ENCODE measurements around the gene KAT8. TPM values are rescaled to one million over a fixed set of nuclear protein-coding genes. Genes with fewer than 3 reads are reported as not detected.

KAT8 gene
- total and polyA plus RNA-seq, 10 of the 15 experiments (the other 5 are each of a cell fraction or from before 2014, with no cell fraction given): 5.5 to 55.8 (median 39.6) TPM

GRCh38 chr16:31108035-31108793 lies 9.2 kb upstream of the KAT8 start, which contains the start of gene BCKDK (continued):
- TF ChIP-seq USF2 (IDR thresholded peaks at IDR 0.05; ENCODE audit: borderline replicate concordance, low read depth, low read length) (no peak), POU2F2 (IDR thresholded peaks at IDR 0.05; ENCODE audit: borderline replicate concordance, low read depth, low read length) (no peak), RELA (IDR thresholded peaks at IDR 0.05; ENCODE audit: borderline replicate concordance, partially characterized antibody) (peak; percentile 62), CTCF (IDR thresholded peaks at IDR 0.05 in 2 of 3, conservative IDR thresholded peaks at IDR 0.05 in 1 of 3; ENCODE audit: control insufficient read depth in 2 of 3, extremely low read depth in 1 of 3, insufficient read depth in 1 of 3, low read depth in 3 of 3, low read length in 3 of 3) (no peak), HCFC1 (IDR thresholded peaks at IDR 0.05; ENCODE audit: low read length) (peak; percentile 94), BCLAF1 (IDR thresholded peaks at IDR 0.05) (0 out of 2 replicates have a peak, but pooled peaks have one; percentile 50), CBFB (IDR thresholded peaks at IDR 0.05; ENCODE audit: low read depth) (no peak), SMAD1 (IDR thresholded peaks at IDR 0.05; ENCODE audit: low read depth, partially characterized antibody) (no peak), MEF2B (IDR thresholded peaks at IDR 0.05; ENCODE audit: partially characterized antibody, poor library complexity, severe bottlenecking) (no peak), STAT1 (conservative IDR thresholded peaks at IDR 0.05) (peak; percentile 58; the same call in 1 of the 2 replicates), BHLHE40 (IDR thresholded peaks at IDR 0.05; ENCODE audit: borderline replicate concordance in 1 of 2, low read depth in 2 of 2, low read length in 1 of 2) (peak; percentile 53 to 84; a peak in 3 of 4 replicates), HSF1 (IDR thresholded peaks at IDR 0.05; ENCODE audit: low read depth, low read length) (no peak), RAD21 (IDR thresholded peaks at IDR 0.05; ENCODE audit: insufficient read depth, low read depth, low read length) (no peak), CBX5 (IDR thresholded peaks at IDR 0.05; ENCODE audit: low read depth) (no peak), ZNF622 (IDR thresholded peaks at IDR 0.05) (no peak), PAX8 (IDR thresholded peaks at IDR 0.05) (no peak), CREB1 (IDR thresholded peaks at IDR 0.05; ENCODE audit: low read depth) (peak; percentile 93), NRF1 (conservative IDR thresholded peaks at IDR 0.05; ENCODE audit: low read depth, low read length) (peak; percentile 43)

All from GM12878 (cell line).